Measurements from ENCODE around the gene KIRREL1. TPM values are rescaled to one million over a fixed set of nuclear protein-coding genes. Genes with fewer than 3 reads are reported as not detected.
A peak's percentile ranks its signal among the peaks of the same experiment; 100 is the strongest.

KIRREL1 gene
- total RNA-seq, 1 experiment from 2014 or later, result 42.4 TPM

DNA sequence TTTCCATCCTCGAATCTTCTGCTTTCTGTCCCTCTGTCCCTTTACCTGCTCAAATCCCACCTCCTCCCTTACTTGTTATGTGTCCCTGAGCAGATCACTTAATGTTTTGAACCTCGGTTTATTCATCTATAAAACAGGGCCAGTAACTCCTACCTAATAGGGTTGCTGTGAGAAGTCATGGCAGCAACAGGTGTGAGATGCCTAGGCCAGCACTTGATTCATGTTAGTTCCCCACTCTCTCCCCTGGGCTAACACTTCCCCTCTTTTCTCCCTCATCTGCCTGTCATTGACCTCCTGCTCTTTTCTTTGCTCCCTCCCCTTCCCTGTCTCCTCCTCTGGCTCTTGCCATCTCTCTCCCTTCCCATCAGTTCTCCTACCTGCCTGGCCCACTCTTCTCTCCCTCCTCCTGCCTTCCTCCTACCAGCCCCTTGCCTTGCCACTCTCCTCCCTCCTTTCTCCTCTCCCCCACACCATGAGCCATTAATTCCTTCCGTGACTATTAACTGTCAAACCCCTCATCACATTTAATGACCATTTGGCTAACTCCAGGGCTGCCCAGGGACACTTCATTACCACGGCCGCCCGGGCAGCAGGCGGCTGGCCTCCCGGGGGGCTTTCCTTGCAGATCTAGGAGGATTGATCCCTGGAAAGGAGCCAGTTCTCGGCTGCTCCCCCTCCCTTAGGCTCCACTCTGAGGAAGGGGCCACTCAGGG, 96.6 kb downstream of the KIRREL1 start:
- peaks cover 8% of the 10 kb centered on the region for H3K4me1 Mint-ChIP-seq
- CTCF ChIA-PET, result no interaction called here
- H3K9me3 Mint-ChIP-seq, result no peaks in the 10 kb centered on the region
- no peak overlapping the region for H3K4me3 Mint-ChIP-seq
- DNase-seq (ENCODE audit: low spot score), result no peak
- TF ChIP-seq ZNF138 (CRISPR knock-in tag; conservative IDR thresholded peaks at IDR 0.05) (no peak), ZNF425 (CRISPR knock-in tag; conservative IDR thresholded peaks at IDR 0.05) (no peak), FOXJ3 (CRISPR knock-in tag; IDR thresholded peaks at IDR 0.05; ENCODE audit: borderline replicate concordance) (no peak), SP1 (CRISPR knock-in tag; conservative IDR thresholded peaks at IDR 0.05) (no peak), NFYB (CRISPR knock-in tag; conservative IDR thresholded peaks at IDR 0.05; ENCODE audit: low read depth) (no peak), ZNF317 (CRISPR knock-in tag; IDR thresholded peaks at IDR 0.05; ENCODE audit: borderline replicate concordance, low read depth) (no peak), NFE2L1 (CRISPR knock-in tag; IDR thresholded peaks at IDR 0.05) (no peak), ATF1 (CRISPR knock-in tag; IDR thresholded peaks at IDR 0.05) (no peak)
- TF ChIP-seq, protein P1, sequence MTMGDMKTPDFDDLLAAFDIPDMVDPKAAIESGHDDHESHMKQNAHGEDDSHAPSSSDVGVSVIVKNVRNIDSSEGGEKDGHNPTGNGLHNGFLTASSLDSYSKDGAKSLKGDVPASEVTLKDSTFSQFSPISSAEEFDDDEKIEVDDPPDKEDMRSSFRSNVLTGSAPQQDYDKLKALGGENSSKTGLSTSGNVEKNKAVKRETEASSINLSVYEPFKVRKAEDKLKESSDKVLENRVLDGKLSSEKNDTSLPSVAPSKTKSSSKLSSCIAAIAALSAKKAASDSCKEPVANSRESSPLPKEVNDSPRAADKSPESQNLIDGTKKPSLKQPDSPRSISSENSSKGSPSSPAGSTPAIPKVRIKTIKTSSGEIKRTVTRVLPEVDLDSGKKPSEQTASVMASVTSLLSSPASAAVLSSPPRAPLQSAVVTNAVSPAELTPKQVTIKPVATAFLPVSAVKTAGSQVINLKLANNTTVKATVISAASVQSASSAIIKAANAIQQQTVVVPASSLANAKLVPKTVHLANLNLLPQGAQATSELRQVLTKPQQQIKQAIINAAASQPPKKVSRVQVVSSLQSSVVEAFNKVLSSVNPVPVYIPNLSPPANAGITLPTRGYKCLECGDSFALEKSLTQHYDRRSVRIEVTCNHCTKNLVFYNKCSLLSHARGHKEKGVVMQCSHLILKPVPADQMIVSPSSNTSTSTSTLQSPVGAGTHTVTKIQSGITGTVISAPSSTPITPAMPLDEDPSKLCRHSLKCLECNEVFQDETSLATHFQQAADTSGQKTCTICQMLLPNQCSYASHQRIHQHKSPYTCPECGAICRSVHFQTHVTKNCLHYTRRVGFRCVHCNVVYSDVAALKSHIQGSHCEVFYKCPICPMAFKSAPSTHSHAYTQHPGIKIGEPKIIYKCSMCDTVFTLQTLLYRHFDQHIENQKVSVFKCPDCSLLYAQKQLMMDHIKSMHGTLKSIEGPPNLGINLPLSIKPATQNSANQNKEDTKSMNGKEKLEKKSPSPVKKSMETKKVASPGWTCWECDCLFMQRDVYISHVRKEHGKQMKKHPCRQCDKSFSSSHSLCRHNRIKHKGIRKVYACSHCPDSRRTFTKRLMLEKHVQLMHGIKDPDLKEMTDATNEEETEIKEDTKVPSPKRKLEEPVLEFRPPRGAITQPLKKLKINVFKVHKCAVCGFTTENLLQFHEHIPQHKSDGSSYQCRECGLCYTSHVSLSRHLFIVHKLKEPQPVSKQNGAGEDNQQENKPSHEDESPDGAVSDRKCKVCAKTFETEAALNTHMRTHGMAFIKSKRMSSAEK (CRISPR knock-in tag; IDR thresholded peaks at IDR 0.05; ENCODE audit: borderline replicate concordance), result no peak
- TF ChIP-seq, protein P2, sequence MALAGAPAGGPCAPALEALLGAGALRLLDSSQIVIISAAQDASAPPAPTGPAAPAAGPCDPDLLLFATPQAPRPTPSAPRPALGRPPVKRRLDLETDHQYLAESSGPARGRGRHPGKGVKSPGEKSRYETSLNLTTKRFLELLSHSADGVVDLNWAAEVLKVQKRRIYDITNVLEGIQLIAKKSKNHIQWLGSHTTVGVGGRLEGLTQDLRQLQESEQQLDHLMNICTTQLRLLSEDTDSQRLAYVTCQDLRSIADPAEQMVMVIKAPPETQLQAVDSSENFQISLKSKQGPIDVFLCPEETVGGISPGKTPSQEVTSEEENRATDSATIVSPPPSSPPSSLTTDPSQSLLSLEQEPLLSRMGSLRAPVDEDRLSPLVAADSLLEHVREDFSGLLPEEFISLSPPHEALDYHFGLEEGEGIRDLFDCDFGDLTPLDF (CRISPR knock-in tag; IDR thresholded peaks at IDR 0.05), result no peak
- H3K27me3 Mint-ChIP-seq (ENCODE audit: low read depth), result no peaks in the 10 kb centered on the region
- POLR2A ChIA-PET, result no interaction called here
- no peak for ATAC-seq
- peaks cover 62% of the 10 kb centered on the region for H3K36me3 Mint-ChIP-seq
- 0 out of 2 replicates have a peak overlapping the region, but pooled peaks have one; percentile 26 for H3K27ac Mint-ChIP-seq

- ChIA-PET POLR2A (no interaction called here), CTCF (interaction anchor here (0.7 to 9.5 kb wide), 5 partner anchors 9 to 129 kb away, joined by 3 to 443 read pairs (median 12); no protein-coding TSS in a partner anchor)
- Mint-ChIP-seq H3K9me3 (no peaks in the 10 kb centered on the region), H3K27me3 (ENCODE audit: low read depth) (no peaks in the 10 kb centered on the region), H3K27ac (no peak overlapping the region), H3K36me3 (peaks cover 45% of the 10 kb centered on the region), H3K4me1 (peaks cover 30% of the 10 kb centered on the region), H3K4me3 (no peak overlapping the region)
- no peak for ATAC-seq
- DNase-seq (ENCODE audit: low spot score), result no peak
- TF ChIP-seq GABPB1 (CRISPR knock-in tag; IDR thresholded peaks at IDR 0.05), result no peak
- TF ChIP-seq, protein P3, sequence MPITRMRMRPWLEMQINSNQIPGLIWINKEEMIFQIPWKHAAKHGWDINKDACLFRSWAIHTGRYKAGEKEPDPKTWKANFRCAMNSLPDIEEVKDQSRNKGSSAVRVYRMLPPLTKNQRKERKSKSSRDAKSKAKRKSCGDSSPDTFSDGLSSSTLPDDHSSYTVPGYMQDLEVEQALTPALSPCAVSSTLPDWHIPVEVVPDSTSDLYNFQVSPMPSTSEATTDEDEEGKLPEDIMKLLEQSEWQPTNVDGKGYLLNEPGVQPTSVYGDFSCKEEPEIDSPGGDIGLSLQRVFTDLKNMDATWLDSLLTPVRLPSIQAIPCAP (CRISPR knock-in tag; IDR thresholded peaks at IDR 0.05), result no peak
- no peak for TF ChIP-seq GTF2I (CRISPR knock-in tag; conservative IDR thresholded peaks at IDR 0.05)
- TF ChIP-seq ZNF232 (CRISPR knock-in tag; IDR thresholded peaks at IDR 0.05), result no peak
- no peak for TF ChIP-seq PRDM15 (CRISPR knock-in tag; IDR thresholded peaks at IDR 0.05)
- TF ChIP-seq ZNF416 (CRISPR knock-in tag; IDR thresholded peaks at IDR 0.05), result no peak
- no peak for TF ChIP-seq MXD4 (CRISPR knock-in tag; IDR thresholded peaks at IDR 0.05; ENCODE audit: borderline replicate concordance)
- no peak for TF ChIP-seq RORB (CRISPR knock-in tag; IDR thresholded peaks at IDR 0.05)
- no peak for TF ChIP-seq CBFB (CRISPR knock-in tag; IDR thresholded peaks at IDR 0.05; ENCODE audit: low read depth)
These were observed 99.9 kb downstream of the KIRREL1 start for GRCh38 chr1:158093376-158093775.

All from WTC11 (cell line).